Fibroblast of the conjunctiva (primary cell): ENCODE results near the gene RBL1.
"Not testable (repeated sequence)": the region's sequence is repeated elsewhere in the genome, so short reads cannot be mapped to it uniquely, and the experiment has no call there.

Source experiments
- DNase-seq: peaks from one replicate; pipeline ENCODE4 v3.0.0-alpha.2; 2010; ENCODE audit warnings: low read depth

The RBL1 gene

DNA sequence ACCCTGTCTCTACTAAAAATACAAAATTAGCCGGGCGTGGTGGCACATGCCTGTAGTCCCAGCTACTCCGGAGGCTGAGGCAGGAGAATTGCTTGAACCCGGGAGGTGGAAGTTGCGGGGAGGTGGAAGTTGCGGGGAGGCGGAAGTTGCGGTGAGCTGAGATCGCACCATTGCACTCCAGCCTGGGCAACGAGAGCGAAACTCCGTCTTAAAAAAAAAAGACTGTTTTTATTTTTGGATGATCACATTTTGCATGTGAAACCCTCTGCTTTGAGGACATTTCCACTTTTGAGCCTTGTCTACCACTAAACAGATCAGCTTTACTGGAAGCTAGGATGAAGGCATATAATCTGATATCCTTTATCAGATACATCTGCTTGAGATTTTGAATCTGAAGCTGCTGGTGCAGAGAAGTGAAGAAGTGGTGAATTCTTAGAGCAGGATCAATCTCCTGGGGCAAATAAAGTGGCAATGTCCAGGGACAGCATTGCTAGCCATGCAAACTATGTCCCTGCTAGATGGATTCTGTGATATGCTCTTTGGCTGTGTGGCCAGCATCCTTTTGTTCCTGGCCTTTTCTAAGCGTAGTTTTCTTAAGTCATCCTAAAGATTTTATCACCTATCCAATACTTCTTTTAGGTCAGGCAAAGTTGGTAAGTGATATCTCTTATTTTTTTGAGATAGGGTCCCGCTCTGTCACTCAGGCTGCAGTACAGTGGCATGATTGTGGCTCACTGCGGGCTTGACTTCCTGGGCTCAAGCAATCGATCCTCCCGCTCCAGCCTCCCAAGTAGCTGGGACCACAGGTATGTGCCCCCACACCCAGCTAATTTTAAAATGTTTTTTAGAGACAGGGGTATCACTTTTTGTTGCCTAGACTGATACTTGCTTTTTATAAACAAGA, 23.3 kb downstream of the RBL1 start:
- no peak for DNase-seq

- peak; percentile 12 for DNase-seq
Measured at GRCh38 chr20:37071481-37071911, 24.3 kb downstream of the RBL1 start.

- not testable (repeated sequence) for DNase-seq
Measured at GRCh38 chr20:37069563-37069962, 26.2 kb downstream of the RBL1 start.

DNA sequence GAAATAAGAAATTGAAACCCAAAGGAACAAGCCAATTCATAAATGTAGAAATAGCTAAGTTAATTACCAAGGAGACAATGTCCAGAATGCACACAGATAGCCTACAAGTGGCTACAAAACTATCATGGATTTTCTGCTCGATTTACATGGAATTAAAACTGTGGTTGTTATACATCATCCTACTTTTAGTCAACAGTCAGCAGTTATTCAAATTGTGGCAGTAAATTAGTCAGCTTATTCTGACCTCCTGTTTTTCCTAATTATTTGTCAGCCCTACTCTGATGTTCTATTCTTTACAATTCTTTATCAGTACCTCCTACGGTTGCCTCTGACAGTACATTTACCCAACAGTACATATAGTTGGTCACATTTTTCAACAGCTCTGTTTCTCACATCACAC, 29.6 kb downstream of the RBL1 start:
- no peak for DNase-seq

- no peak for DNase-seq
Measured at GRCh38 chr20:37055276-37055675, 40.5 kb downstream of the RBL1 start.

GRCh38 chr20:37053230-37053950, 42.4 kb downstream of the RBL1 start:
- DNase-seq = no peak

DNA sequence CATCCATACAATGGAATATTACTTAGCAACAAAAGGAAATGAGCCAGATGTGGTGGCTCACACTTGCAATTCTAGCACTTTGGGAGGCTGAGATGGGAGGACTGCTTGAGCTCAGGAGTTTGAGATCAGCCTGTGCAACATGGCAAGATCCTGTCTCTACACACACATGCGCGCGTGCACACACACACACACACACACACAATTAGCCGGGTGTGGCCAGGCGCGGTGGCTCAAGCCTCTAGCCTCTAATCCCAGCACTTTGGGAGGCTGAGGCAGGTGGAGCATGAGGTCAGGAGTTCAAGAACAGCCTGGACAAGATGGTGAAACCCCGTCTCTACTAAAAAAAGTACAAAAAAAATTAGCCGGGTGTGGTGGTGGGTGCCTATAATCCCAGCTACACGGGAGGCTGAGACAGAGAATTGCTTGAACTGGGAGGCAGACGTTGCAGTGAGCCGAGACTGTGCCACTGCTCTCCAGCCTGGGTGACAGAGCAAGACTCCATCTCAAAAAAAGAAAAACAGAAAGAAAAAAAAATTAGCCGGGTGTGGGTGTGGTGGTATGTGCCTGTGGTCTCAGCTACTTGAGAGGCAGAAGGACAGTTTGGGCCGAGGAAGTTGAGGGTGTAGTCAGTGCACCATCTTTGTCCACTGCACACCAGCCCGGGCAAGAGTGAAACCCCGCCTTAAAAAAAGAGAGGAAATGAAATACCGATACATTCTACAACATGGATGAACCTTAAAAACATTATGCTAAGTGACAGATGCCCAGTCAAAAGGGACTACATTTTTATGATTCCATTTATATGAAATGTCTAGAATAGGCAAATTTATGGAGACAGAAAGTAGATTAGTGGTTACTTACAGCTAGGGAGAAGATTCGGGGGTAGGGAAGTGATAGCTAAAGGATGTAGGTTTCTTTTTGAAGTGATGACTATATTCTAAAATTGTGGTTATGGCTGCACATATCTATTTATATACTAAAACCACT, 52.5 kb downstream of the RBL1 start:
- no peak for DNase-seq

GRCh38 chr20:37039366-37039765, 56.4 kb downstream of the RBL1 start:
- not testable (repeated sequence) for DNase-seq

DNA sequence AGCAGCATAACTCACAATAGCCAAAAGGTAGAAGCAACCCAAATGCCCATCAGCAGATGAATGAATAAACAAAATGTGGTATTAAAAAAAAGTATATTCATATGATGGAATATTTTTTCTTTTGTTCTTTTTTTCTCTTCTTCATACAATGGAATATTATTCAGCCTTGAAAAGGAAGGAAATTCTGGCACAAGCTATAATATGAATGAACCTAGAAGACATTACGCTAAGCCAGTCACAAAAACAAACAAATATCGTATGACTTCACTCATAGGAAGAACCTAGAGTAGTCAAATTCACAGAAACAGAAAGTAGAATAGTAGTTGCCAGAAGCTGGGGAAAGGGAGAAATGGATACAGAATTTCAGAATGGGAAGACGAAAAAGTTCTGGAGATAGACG, 63.7 kb downstream of the RBL1 start:
- DNase-seq = no peak

DNA sequence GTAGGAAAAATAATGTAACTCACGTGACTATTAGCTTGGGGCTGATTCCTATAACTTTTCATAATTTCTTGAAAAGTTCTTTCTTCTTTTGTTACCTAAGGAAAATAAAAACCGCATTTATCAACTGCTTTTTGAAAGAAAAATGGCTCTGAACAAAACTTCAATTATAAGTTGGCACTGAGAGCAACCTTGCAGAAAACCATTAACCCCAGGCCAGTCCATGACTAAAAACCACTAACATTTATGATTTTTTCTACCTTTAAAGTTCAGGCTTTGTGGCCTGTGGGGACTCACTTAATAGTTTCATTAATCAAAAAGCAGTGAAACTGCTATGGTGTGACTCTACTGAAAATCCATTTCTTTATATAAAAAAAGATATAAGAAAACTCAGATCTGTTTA, 75.2 kb downstream of the RBL1 start:
- DNase-seq = no peak

DNA sequence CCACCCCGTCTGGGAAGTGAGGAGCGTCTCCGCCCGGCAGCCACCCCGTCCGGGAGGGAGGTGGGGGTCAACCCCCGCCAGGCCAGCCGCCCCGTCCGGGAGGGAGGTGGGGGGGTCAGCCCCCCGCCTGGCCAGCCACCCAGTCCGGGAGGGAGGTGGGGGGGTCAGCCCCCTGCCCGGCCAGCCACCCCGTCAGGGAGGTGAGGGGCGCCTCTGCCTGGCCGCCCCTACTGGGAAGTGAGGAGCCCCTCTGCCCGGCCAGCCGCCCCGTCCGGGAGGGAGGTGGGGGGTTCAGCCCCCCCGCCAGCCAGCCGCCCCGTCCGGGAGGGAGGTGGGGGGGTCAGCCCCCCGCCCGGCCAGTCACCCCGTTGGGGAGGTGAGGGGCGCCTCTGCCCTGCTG, 83.2 kb downstream of the RBL1 start:
- DNase-seq = not testable (repeated sequence)

GRCh38 chr20:37011858-37012257, 83.9 kb downstream of the RBL1 start:
- DNase-seq = not testable (repeated sequence)

DNA sequence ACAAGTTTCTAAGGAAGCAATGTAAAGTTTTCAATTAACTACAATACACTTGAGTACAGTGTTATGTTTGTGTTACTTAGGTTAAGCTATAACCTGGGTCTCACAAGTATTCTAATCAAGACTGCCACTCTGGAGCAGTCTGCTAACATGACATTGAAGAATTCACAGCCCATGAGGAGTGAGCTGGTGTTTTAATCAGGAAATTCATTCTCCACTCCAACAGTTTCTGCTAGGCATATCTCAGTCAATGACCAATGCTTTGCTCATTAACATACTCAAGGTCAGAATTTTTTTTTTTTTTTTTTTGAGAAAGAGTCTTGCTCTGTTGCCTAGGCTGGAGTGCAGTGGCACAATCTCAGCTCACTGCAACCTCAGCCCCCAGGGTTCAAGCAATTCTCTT, 84.7 kb downstream of the RBL1 start:
- DNase-seq = no peak

DNA sequence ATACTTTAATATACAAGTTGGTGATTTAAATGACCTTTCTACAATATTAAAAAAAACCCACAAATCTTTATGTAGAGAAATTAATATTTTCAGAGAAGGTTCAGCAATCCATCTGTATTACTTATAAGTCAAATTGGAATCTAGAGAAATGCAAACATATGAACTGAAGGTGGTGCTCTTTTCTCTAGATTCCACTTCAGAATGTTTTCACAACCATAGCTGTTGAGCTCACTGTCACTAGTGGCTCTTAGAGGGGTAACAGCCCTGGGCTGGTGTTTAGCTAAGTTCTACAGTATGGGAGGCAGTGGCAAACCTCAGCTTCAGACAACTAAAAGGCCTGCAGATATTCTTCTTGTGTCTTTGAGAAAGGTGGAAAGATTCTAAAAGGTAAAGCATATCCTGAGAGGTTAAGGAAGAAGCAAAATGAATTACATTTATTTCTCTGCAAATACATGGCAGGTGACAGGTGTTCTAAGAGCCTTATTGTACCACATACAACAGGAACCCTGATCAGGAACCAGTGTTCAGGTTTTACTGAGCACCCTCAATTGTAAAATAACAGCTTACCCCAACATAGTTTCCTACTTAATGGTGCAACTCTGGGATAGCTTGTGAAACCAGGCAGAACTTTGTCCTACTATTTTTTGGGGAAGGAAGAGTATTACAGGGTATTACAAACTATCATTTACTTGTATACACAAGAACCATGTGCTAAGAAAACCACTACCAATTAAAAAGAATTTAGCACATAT, 87.7 kb downstream of the RBL1 start:
- peak; percentile 29 for DNase-seq

DNA sequence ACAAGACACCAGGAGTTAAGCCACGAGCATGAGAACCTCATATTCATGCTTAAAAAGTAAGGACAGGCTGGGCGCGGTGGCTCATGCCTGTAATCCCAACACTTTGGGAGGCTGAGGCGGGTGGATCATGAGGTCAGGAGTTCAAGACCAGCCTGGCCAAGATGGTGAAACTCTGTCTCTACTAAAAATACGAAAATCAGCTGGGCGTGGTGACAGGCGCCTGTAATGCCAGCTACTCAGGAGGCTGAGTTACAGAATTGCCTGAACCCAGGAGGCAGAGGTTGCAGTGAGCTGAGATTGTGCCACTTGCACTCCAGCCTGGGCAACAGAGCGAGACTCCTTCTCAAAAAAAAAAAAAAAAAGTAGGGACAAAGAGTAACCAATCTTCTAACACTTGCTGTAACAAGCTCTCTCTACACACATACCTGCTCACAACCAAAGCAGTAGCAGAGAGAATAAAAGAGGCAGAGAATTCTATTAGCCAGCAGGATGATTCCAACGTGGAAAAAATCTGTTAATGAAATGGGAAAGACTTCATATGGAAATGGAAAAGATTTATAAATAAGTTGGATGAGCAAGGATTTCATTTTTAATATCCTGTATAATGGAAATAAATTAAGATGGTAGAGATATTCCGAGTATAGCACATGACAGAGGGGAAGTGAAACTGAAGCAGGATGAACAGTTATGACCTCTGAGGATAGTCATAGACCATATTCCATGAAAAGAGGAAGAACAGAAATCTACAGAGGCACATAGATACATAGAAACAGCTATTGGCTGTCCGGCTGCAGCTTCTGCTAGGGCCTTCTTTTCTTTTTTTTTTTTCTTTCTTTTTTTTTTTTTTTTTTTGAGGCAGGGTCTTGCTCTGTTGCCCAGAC, 90.5 kb downstream of the RBL1 start:
- not testable (repeated sequence) for DNase-seq

GRCh38 chr20:37001634-37002033, 94.2 kb downstream of the RBL1 start:
- DNase-seq = not testable (repeated sequence)

DNA sequence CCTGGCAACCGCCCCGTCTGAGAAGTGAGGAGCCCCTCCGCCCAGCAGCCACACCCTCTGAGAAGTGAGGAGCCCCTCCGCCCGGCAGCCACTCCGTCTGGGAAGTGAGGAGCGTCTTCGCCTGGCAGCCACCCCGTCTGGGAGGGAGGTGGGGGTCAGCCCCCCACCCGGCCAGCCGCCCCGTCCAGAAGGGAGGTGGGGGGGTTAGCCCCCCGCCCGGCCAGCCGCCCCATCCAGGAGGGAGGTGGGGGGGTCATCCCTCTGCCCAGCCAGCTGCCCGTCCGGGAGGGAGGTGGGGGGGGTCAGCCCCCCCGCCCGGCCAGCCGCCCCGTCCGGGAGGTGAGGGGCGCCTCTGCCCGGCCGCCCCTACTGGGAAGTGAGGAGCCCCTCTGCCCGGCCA, 95.6 kb downstream of the RBL1 start:
- not testable (repeated sequence) for DNase-seq

- DNase-seq = no peak
Measured at GRCh38 chr20:36998652-36999051, 97.1 kb downstream of the RBL1 start.

GRCh38 chr20:36997121-36997520, 98.7 kb downstream of the RBL1 start:
- DNase-seq = no peak

GRCh38 chr20:36994221-36994620, 101.6 kb downstream of the RBL1 start:
- not testable (repeated sequence) for DNase-seq
